NB4 (cell line): ENCODE measurements around the gene CD300LG.

Experiments used
- MYC ChIP-seq: IDR thresholded peaks from 2 replicates; pipeline ENCODE4 v1.6.1; 2011; ENCODE audit warnings: low read depth, low read length
- POLR2A ChIP-seq: IDR thresholded peaks from 2 replicates; pipeline ENCODE4 v1.6.1; 2011; ENCODE audit warnings: mild to moderate bottlenecking; ENCODE audit not compliant: insufficient read length; ENCODE audit errors: extremely low read depth
- TF ChIP-seq, protein P1 (sequence below): IDR thresholded peaks from one replicate; pipeline ENCODE4 v1.5.1; 2012; ENCODE audit warnings: low read depth, low read length
- TF ChIP-seq, protein P2 (sequence below): IDR thresholded peaks from 2 replicates; pipeline ENCODE4 v1.6.1; 2011; ENCODE audit warnings: low read depth, low read length

DNA sequence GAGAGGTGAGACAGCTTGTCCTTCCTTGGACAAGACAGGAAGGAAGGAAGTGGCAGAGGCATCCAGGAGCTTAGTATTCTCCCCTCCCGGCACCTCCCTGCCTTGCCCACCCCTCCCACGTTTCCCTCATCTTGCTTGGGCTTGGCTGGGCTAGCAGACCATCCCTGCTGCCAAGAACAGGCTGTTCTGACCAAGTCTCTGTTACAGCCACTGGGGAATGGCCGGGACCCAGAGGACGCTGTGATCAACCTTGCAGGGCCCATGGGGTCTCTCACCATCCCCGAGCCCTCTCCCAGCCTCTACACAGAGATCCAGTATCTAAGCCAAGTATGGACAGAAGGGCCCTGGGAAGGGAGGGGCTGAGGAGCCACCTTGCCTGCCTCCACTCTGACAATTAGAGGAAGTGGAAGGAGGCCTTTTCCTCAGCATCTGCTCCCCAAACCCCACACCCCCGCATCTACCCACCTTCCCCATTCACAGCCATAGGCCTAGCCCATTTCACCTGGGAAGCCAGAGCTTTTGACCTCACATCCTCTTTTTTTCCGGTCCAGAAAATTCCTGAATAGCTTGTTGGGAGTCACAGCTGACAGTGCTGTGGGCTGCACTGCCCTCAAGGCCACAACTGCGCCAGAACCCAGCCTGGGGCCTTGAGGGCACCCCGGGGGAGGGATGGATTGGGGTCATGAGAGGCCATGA lies 14.1 kb downstream of the CD300LG start:
- TF ChIP-seq, protein P1, sequence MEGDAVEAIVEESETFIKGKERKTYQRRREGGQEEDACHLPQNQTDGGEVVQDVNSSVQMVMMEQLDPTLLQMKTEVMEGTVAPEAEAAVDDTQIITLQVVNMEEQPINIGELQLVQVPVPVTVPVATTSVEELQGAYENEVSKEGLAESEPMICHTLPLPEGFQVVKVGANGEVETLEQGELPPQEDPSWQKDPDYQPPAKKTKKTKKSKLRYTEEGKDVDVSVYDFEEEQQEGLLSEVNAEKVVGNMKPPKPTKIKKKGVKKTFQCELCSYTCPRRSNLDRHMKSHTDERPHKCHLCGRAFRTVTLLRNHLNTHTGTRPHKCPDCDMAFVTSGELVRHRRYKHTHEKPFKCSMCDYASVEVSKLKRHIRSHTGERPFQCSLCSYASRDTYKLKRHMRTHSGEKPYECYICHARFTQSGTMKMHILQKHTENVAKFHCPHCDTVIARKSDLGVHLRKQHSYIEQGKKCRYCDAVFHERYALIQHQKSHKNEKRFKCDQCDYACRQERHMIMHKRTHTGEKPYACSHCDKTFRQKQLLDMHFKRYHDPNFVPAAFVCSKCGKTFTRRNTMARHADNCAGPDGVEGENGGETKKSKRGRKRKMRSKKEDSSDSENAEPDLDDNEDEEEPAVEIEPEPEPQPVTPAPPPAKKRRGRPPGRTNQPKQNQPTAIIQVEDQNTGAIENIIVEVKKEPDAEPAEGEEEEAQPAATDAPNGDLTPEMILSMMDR: no peak
- TF ChIP-seq POLR2A (no peak), MYC (no peak)
- TF ChIP-seq, protein P2, sequence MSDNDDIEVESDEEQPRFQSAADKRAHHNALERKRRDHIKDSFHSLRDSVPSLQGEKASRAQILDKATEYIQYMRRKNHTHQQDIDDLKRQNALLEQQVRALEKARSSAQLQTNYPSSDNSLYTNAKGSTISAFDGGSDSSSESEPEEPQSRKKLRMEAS: no peak
